ENCODE data around the gene KCNMA1.

Gene KCNMA1

GRCh38 chr10:77644557-77645243 is 7.1 kb upstream of the KCNMA1 start:
- TF ChIP-seq MYC (IDR thresholded peaks at IDR 0.05; ENCODE audit: low read depth, low read length) (no peak), CTCF (IDR thresholded peaks at IDR 0.05; ENCODE audit: low read depth, low read length) (no peak), MAX (IDR thresholded peaks at IDR 0.05; ENCODE audit: low read depth, low read length) (no peak), POLR2A (IDR thresholded peaks at IDR 0.05; ENCODE audit: extremely low read depth, insufficient read length) (no peak)
- H3K4me3 ChIP-seq (ENCODE audit: low read depth, low read length), result no peak overlapping the region
- no peak for DNase-seq (ENCODE audit: low read depth)

- peak; percentile 77 for DNase-seq (ENCODE audit: low read depth)
- TF ChIP-seq CTCF (IDR thresholded peaks at IDR 0.05; ENCODE audit: low read depth, low read length), result peak; percentile 69
- TF ChIP-seq POLR2A (IDR thresholded peaks at IDR 0.05; ENCODE audit: extremely low read depth, insufficient read length), result no peak
- no peak for TF ChIP-seq MYC (IDR thresholded peaks at IDR 0.05; ENCODE audit: low read depth, low read length)
- H3K4me3 ChIP-seq (ENCODE audit: low read depth, low read length), result no peak overlapping the region
Observed at GRCh38 chr10:77643795-77644468, 6.3 kb upstream of the KCNMA1 start.

GRCh38 chr10:77641788-77642397 is 4.3 kb upstream of the KCNMA1 start:
- no peak overlapping the region for H3K4me3 ChIP-seq (ENCODE audit: low read depth, low read length)
- DNase-seq (ENCODE audit: low read depth), result peak; percentile 76
- TF ChIP-seq POLR2A (IDR thresholded peaks at IDR 0.05; ENCODE audit: extremely low read depth, insufficient read length) (no peak), MYC (IDR thresholded peaks at IDR 0.05; ENCODE audit: low read depth, low read length) (no peak), MAX (IDR thresholded peaks at IDR 0.05; ENCODE audit: low read depth, low read length) (no peak), CTCF (IDR thresholded peaks at IDR 0.05; ENCODE audit: low read depth, low read length) (peak; percentile 56)

- no peak for DNase-seq (ENCODE audit: low read depth)
- no peak for TF ChIP-seq CTCF (IDR thresholded peaks at IDR 0.05; ENCODE audit: low read depth, low read length)
- no peak for TF ChIP-seq POLR2A (IDR thresholded peaks at IDR 0.05; ENCODE audit: extremely low read depth, insufficient read length)
- TF ChIP-seq MAX (IDR thresholded peaks at IDR 0.05; ENCODE audit: low read depth, low read length), result no peak
- no peak for TF ChIP-seq MYC (IDR thresholded peaks at IDR 0.05; ENCODE audit: low read depth, low read length)
- no peak overlapping the region for H3K4me3 ChIP-seq (ENCODE audit: low read depth, low read length)
Observed at GRCh38 chr10:77641344-77641743, 3.7 kb upstream of the KCNMA1 start.

GRCh38 chr10:77640167-77640566 is 2.6 kb upstream of the KCNMA1 start:
- no peak overlapping the region for H3K4me3 ChIP-seq (ENCODE audit: low read depth, low read length)
- no peak for DNase-seq (ENCODE audit: low read depth)
- TF ChIP-seq MYC (IDR thresholded peaks at IDR 0.05; ENCODE audit: low read depth, low read length), result no peak
- TF ChIP-seq POLR2A (IDR thresholded peaks at IDR 0.05; ENCODE audit: extremely low read depth, insufficient read length), result no peak
- no peak for TF ChIP-seq MAX (IDR thresholded peaks at IDR 0.05; ENCODE audit: low read depth, low read length)
- no peak for TF ChIP-seq CTCF (IDR thresholded peaks at IDR 0.05; ENCODE audit: low read depth, low read length)

Measured in NB4 (cell line).